GM21515 (cell line): ENCODE data around the gene ZBTB14.
A peak's percentile ranks its signal among the peaks of the same experiment; 100 is the strongest.

ENCODE experiments used
- ATAC-seq: cut with Tn5 transposase; IDR thresholded peaks from one replicate; pipeline ENCODE4 v1.9.1; 2021; ENCODE audit not compliant: unreplicated experiment

The ZBTB14 gene

DNA sequence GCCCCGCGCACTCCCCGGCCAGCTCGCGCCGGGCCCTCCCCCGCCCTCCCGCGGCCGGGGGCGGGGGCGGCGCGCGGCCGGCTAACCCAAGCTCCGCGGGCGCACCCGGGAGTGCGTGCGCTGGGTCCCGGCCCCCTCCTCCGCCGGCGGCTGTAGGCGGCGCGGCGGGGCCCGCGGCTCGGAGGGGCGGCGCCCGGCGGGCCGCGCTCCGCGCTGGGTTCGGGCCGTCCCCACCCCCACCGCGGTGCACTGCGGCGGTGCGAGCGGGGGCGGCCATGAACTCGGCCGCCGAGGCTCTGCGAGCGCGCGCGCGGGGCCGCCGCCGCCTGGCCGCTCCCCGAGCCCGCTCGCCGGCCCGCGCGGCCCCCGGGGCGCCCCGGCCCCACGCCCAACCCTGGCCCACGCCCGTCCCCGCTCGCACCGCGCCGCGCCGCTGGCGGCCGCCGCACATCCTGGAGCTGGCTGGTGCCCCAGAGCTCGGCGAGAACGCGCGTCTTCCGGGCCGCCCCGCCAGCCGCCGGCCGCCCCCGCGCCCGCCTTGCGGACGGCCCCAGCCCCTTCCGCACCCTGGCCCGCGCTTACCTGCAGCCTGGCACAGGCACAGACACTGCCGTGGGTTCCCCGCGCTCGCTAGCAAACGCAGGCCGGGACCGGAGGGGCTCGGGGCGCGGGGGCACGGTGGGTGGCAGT lies at the start of gene ZBTB14:
ZBTB14 (minus strand) TSS at position 496 of the 690 bp plus-strand sequence. CDS start 2,480 bp downstream, outside the sequence.
- peak; percentile 27 for ATAC-seq

GRCh38 chr18:5339202-5339834 lies 43.8 kb upstream of the ZBTB14 start:
- no peak for ATAC-seq

DNA sequence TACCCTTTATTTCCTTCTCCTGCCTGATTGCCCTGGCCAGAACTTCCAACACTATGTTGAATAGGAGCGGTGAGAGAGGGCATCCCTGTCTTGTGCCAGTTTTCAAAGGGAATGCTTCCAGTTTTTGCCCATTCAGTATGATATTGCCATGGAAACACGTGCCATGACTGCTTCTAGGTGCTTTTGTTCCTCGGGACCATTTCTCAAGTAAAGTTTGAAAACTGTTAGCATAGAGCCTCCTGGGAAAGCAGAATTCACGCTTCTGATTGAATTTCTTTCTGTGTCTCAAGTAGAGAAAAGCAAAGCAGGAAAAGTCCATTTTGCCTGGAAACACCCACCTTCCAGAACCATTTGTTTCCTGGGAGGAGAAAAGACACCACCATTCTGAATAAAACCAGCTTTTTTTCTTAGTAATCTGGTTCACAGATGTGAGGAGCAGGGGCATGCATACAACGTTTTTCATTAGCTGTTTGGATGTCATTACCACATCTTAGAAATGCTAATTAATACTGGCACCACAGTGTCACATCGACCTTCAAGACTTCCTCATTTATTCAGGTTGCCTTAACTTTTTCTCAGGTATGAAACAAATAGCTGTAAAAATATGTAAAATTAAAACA lies 39.0 kb upstream of the ZBTB14 start:
- ATAC-seq = no peak

GRCh38 chr18:5318061-5318700 lies 22.7 kb upstream of the ZBTB14 start:
- no peak for ATAC-seq

- no peak for ATAC-seq
Observed at GRCh38 chr18:5317186-5317585, 21.7 kb upstream of the ZBTB14 start.

GRCh38 chr18:5315838-5316237 lies 20.3 kb upstream of the ZBTB14 start:
- ATAC-seq = no peak

GRCh38 chr18:5311301-5311989 lies 15.9 kb upstream of the ZBTB14 start:
- no peak for ATAC-seq

- peak; percentile 94 for ATAC-seq
Observed at GRCh38 chr18:5309888-5310470, 14.5 kb upstream of the ZBTB14 start.

DNA sequence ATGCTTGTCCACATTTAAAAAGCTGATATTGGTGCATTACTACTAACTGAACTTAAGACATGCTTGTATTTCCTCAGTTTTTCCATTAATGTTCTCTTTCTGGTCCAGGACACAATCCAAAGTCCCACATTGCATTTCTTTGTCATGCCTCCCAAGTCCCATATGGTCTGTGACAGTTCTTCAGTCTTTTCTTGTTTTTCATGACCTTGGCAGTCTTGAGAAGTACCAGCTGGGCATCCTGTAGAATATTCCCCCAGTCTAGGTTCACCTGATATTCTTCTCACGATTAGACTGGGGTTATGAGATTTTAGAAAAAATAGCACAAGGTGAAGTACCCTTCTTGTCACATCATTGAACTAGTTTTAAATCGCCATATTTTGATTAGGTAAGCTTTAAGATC lies 10.3 kb upstream of the ZBTB14 start:
- ATAC-seq = no peak

- no peak for ATAC-seq
Observed at GRCh38 chr18:5304232-5304631, 8.7 kb upstream of the ZBTB14 start.

GRCh38 chr18:5303636-5304035 lies 8.1 kb upstream of the ZBTB14 start:
- ATAC-seq = no peak

GRCh38 chr18:5302606-5303005 lies 7.1 kb upstream of the ZBTB14 start:
- ATAC-seq = no peak

GRCh38 chr18:5300476-5301010 lies 5.0 kb upstream of the ZBTB14 start:
- ATAC-seq = no peak

DNA sequence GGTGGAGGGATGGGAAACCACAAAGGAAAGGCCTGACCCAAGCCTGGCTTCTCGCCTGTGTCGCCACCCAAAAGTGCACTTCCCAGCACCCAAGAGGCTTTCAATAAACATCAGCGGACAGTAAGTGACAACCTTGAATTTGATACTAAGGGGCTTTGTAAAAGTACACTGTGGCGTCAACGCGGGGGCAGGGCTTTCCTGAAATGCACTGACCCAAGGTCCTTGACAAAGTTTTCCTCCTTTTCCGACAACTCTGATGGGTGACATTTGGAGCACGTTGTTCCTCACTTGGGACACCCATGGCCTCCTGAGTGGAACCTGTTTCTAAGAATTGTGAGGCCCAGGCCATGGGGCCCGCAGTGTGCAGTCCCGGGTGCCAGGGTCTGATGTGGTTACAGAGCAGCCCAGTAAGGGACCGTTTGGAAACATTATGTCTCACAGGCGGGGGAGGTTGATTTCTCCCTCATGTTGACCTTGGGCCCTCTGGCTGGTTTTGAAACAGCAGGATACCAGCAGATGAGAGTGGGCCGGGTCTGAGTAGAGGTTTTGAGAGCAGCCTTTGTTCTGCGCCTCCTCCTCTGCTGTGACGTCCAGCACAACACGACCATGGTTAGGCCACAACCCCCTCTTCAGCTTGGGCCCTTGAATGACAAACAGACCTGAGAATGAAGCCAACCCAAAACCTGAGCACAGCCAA lies 2.8 kb upstream of the ZBTB14 start:
- ATAC-seq = no peak

GRCh38 chr18:5297597-5297996 lies 2.1 kb upstream of the ZBTB14 start:
- ATAC-seq = no peak

DNA sequence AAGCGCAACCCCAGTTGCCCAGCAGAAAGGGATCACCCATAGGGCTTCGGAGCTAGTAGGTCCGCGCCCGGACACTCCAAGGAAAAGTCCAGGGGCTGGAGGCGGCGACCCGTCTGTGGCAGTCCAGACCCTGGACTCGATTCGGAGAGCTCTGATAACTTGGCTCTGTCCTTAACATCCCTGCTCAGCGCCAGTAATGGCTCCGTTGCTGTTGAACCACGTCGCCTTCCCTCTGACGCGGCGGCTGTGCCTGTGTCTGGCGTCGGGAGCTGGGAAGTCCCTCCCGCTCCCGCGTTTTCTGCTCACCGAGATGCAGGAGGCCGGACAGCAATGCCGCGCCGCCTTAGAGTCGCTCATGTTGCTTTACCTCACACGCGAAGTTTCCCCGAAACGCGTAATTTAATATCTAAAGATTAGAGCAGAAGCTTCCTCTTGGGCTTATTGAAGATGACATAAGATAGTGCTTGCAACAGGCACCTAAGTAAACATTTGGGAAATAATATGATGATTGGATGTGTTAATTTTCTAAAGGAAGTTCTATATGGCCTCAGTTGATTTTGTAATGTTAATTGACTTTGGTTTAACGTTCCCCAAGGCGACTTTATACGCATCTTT lies 1.3 kb upstream of the ZBTB14 start:
- ATAC-seq = peak; percentile 4

GRCh38 chr18:5295981-5296705 lies 617 bp upstream of the ZBTB14 start:
- ATAC-seq = peak; percentile 67

GRCh38 chr18:5294457-5295230 lies 882 bp downstream of the ZBTB14 start:
- peak; percentile 27 for ATAC-seq
